CD4-positive, alpha-beta memory T cell (primary cell): ENCODE results near the gene SPATA17. TPM values are rescaled to one million over a fixed set of nuclear protein-coding genes. Genes with fewer than 3 reads are reported as not detected.

Experiments used
- CTCF ChIA-PET: fragments of 350-600 bp; sonication (Branson Sonifier 250); formaldehyde crosslinking; loops from one replicate; lab custom pipeline; 2021; ENCODE audit warnings: inconsistent platforms; ENCODE audit not compliant: partially characterized antibody; lab: Charles Lee
- POLR2A ChIA-PET: fragments of 350-600 bp; sonication (Branson Sonifier 250); formaldehyde crosslinking; loops from one replicate; lab custom pipeline; 2021; ENCODE audit not compliant: partially characterized antibody; lab: Charles Lee
- DNase-seq, 5 donors: peaks; one replicate each; pipeline versions ENCODE4 v3.0.0 to v3.0.0-alpha.2; 2020 to 2022; ENCODE audit warnings: mixed read lengths in 1 of 5
- H3K27ac ChIP-seq: one replicate; pipeline ENCODE4 v1.7.0; 2013; ENCODE audit warnings: low read depth, low read length
- H3K27me3 ChIP-seq: 2 replicates; pipeline ENCODE4 v1.7.0; 2013; ENCODE audit warnings: mild to moderate bottlenecking, low read length, moderate library complexity; ENCODE audit not compliant: insufficient read depth
- H3K36me3 ChIP-seq: 2 replicates; pipeline ENCODE4 v1.7.0; 2013; ENCODE audit warnings: mild to moderate bottlenecking, low read length, moderate library complexity; ENCODE audit not compliant: insufficient read depth
- H3K4me1 ChIP-seq: 2 replicates; pipeline ENCODE4 v1.7.0; 2013; ENCODE audit warnings: mild to moderate bottlenecking, low read length, moderate library complexity; ENCODE audit not compliant: insufficient read depth
- H3K4me3 ChIP-seq, 2 donors: one replicate each; pipeline ENCODE4 v1.7.0; 2013; ENCODE audit warnings: low read length in 2 of 2, mild to moderate bottlenecking in 1 of 2
- H3K9me3 ChIP-seq, 2 donors: one replicate each; pipeline ENCODE4 v1.7.0; 2013; ENCODE audit warnings: low read length in 2 of 2, control low read depth in 1 of 2; ENCODE audit not compliant: control insufficient read depth in 1 of 2
- H3K27ac Mint-ChIP-seq, 7 donors: one replicate each; pipeline ENCODE4 v1.8.0; 2020 to 2021; ENCODE audit warnings: mixed read lengths in 7 of 7, mild to moderate bottlenecking in 6 of 7, inconsistent platforms in 3 of 7, moderate library complexity in 3 of 7
- H3K27me3 Mint-ChIP-seq, 2 donors: one replicate each; pipeline ENCODE4 v1.8.0; 2020 to 2021; ENCODE audit warnings: mixed read lengths in 2 of 2
- H3K36me3 Mint-ChIP-seq, 2 donors: one replicate each; pipeline ENCODE4 v1.8.0; 2020 to 2021; ENCODE audit warnings: mixed read lengths in 2 of 2, inconsistent platforms in 1 of 2, mild to moderate bottlenecking in 1 of 2
- H3K4me1 Mint-ChIP-seq, 4 donors: one replicate each; pipeline ENCODE4 v1.8.0; 2020 to 2021; ENCODE audit warnings: mixed read lengths in 4 of 4, mild to moderate bottlenecking in 1 of 4
- H3K4me3 Mint-ChIP-seq, 8 donors: one replicate each; pipeline ENCODE4 v1.8.0; 2020 to 2021; ENCODE audit warnings: mixed read lengths in 8 of 8, mild to moderate bottlenecking in 7 of 8, moderate library complexity in 6 of 8, inconsistent platforms in 3 of 8
- H3K9me3 Mint-ChIP-seq, 8 donors: one replicate each; pipeline ENCODE4 v1.8.0; 2020 to 2021; ENCODE audit warnings: mixed read lengths in 8 of 8, mild to moderate bottlenecking in 5 of 8, inconsistent platforms in 3 of 8, moderate library complexity in 1 of 8
- intact Hi-C: fragments of 100-400 bp; cut with micrococcal nuclease; formaldehyde crosslinking; loops from one replicate; pipeline ENCODE4 v1.15.1; 2023
- polyA plus RNA-seq, 2 donors: library from polyadenylated mRNA; unstranded; fragments of 300-500 nt; fragmentation: Illumina TruSeq; gene quantifications; one replicate each; pipeline ENCODE4 v1.2.3, GENCODE V29; 2021
- total RNA-seq, 2 experiments: library from RNA; stranded (reverse); gene quantifications; one replicate each; pipeline ENCODE4 v1.2.3, GENCODE V29; 2021

Gene SPATA17
- total and polyA plus RNA-seq, 4 experiments from 2014 or later, result not detected

DNA sequence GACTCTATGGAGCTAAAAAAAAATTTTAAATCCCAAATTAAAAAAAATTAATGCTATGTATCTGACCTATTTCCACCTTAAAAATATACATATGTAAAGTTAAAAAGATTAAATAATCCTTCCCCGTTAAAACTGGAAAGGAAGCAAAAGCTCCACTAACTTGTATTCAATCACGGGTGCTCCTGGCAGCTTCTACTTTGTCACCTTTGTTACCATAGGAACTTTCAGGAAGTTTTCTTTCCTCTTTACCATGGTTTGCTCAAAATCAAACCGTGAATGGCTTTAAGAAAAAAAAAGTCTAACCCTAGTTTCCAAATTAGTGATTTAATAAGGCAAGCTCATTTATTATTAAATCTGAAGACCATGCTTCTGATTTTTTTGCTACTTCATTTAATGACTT lies 3.7 kb upstream of the SPATA17 start:
- H3K36me3 ChIP-seq, result no peaks in the 10 kb centered on the region
- peaks cover 47% of the 10 kb centered on the region for H3K4me1 ChIP-seq
- H3K27ac ChIP-seq, result no peak overlapping the region
- ChIA-PET CTCF (no interaction called here), POLR2A (no interaction called here)
- H3K27ac Mint-ChIP-seq, result no peak overlapping the region
- H3K27me3 Mint-ChIP-seq, result no peaks in the 10 kb centered on the region
- DNase-seq, result no peak
- H3K9me3 Mint-ChIP-seq, result no peaks in the 10 kb centered on the region
- H3K4me3 ChIP-seq, result no peak overlapping the region
- intact Hi-C loops, result no loop called here
- no peaks in the 10 kb centered on the region for H3K9me3 ChIP-seq
- peaks cover 0 to 10% of the 10 kb centered on the region in 2 donors for H3K36me3 Mint-ChIP-seq
- no peak overlapping the region for H3K4me3 Mint-ChIP-seq
- H3K27me3 ChIP-seq, result no peaks in the 10 kb centered on the region
- H3K4me1 Mint-ChIP-seq, result peaks cover 27 to 53% (median 41%) of the 10 kb centered on the region in 4 donors

DNA sequence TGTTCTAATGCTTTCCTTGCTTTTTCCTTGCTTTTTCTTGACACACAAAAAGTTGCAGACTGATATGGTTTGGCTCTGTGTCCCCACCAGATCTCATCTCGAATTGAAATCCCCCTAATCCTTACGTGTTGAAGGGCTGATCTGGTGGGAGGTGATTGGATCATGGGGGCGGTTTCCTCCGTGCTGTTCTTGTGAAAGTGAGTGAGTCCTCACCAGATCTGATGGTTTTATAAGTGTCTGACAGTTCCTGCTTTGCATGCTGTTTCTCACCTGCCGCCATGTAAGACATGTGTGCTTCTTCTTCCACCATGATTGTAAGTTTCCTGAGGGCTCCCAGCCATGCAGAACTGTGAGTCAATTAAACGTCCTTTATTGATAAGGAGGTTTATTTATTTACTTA lies 11.3 kb downstream of the SPATA17 start:
- POLR2A ChIA-PET, result no interaction called here
- Mint-ChIP-seq H3K27me3 (peaks cover 5 to 9% of the 10 kb centered on the region in 2 donors), H3K4me3 (no peak overlapping the region)

DNA sequence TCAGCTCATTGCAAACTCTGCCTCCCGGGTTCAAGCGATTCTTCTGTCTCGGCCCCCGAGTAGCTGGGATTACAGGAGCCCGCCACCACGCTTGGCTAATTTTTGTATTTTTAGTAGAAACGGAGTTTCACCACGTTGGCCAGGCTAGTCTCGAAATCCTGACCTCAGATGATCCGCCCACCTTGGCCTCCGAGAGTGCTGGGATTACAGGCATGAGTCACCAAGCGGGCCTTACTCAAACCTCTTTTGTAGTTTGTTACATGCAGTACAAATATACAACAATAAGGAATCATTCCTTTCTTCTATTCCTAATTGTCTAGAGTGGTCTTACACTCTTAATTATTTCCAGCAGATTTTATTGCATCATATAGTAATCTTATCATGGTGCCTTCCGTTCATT lies 16.6 kb downstream of the SPATA17 start:
- no peak overlapping the region for H3K27ac ChIP-seq
- H3K27me3 ChIP-seq, result no peaks in the 10 kb centered on the region
- Mint-ChIP-seq H3K36me3 (no peaks in the 10 kb centered on the region), H3K4me3 (no peak overlapping the region), H3K4me1 (no peaks in the 10 kb centered on the region), H3K9me3 (peaks cover 0 to 2% (median 0%) of the 10 kb centered on the region in 8 donors), H3K27ac (no peak overlapping the region), H3K27me3 (peaks cover 0 to 4% of the 10 kb centered on the region in 2 donors)
- no peak overlapping the region for H3K4me3 ChIP-seq
- POLR2A ChIA-PET, result no interaction called here
- no peaks in the 10 kb centered on the region for H3K4me1 ChIP-seq
- intact Hi-C loops, result no loop called here
- DNase-seq, result no peak
- H3K9me3 ChIP-seq, result no peaks in the 10 kb centered on the region
- CTCF ChIA-PET, result no interaction called here
- H3K36me3 ChIP-seq, result no peaks in the 10 kb centered on the region

More for the DNA sequence above, 11.3 kb downstream of the SPATA17 start:
- intact Hi-C loops, result no loop called here
- H3K4me1 Mint-ChIP-seq, result no peaks in the 10 kb centered on the region
- Histone ChIP-seq H3K36me3 (no peaks in the 10 kb centered on the region), H3K4me3 (no peak overlapping the region), H3K27ac (no peak overlapping the region), H3K27me3 (no peaks in the 10 kb centered on the region), H3K4me1 (no peaks in the 10 kb centered on the region), H3K9me3 (no peaks in the 10 kb centered on the region)
- CTCF ChIA-PET, result no interaction called here
- peaks cover 0 to 3% (median 0%) of the 10 kb centered on the region in 8 donors for H3K9me3 Mint-ChIP-seq
- no peaks in the 10 kb centered on the region for H3K36me3 Mint-ChIP-seq
- H3K27ac Mint-ChIP-seq, result no peak overlapping the region
- DNase-seq, result no peak

DNA sequence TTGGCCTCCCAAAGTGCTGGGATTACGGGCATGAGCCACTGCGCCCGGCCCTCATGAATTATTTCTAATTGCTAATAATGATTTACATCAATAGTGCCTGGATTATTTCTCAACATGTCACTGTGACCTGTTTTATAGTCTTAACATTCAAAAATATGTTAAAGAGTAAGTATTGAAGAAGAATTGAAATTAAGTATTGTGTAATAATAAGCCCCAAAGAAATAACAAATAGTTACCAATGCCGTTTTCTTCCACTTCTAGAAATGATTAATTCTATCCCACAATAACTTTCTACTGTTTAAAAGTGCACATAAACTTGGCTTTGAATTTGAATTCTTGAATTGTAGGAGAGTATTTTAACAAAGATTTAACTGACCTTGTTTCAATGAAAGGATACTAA lies 19.5 kb downstream of the SPATA17 start:
- peaks cover 0 to 2% (median 0%) of the 10 kb centered on the region in 8 donors for H3K9me3 Mint-ChIP-seq
- Histone ChIP-seq H3K27me3 (no peaks in the 10 kb centered on the region), H3K4me3 (no peak overlapping the region), H3K27ac (no peak overlapping the region), H3K4me1 (no peaks in the 10 kb centered on the region), H3K36me3 (no peaks in the 10 kb centered on the region), H3K9me3 (no peaks in the 10 kb centered on the region)
- peaks cover 0 to 5% of the 10 kb centered on the region in 2 donors for H3K27me3 Mint-ChIP-seq
- no peak overlapping the region for H3K4me3 Mint-ChIP-seq
- intact Hi-C loops, result no loop called here
- no peak overlapping the region for H3K27ac Mint-ChIP-seq
- H3K4me1 Mint-ChIP-seq, result no peaks in the 10 kb centered on the region
- no peaks in the 10 kb centered on the region for H3K36me3 Mint-ChIP-seq
- CTCF ChIA-PET, result no interaction called here
- DNase-seq, result no peak
- POLR2A ChIA-PET, result no interaction called here

GRCh38 chr1:217660353-217661062 lies 29.4 kb downstream of the SPATA17 start:
- Mint-ChIP-seq H3K4me1 (peaks cover 0 to 2% (median 0%) of the 10 kb centered on the region in 4 donors), H3K27me3 (peaks cover 0 to 2% of the 10 kb centered on the region in 2 donors), H3K27ac (no peak overlapping the region), H3K36me3 (no peaks in the 10 kb centered on the region), H3K9me3 (peaks cover 0 to 2% (median 0%) of the 10 kb centered on the region in 8 donors), H3K4me3 (no peak overlapping the region)
- Histone ChIP-seq H3K27me3 (no peaks in the 10 kb centered on the region), H3K4me3 (no peak overlapping the region), H3K4me1 (no peaks in the 10 kb centered on the region), H3K9me3 (no peaks in the 10 kb centered on the region), H3K27ac (no peak overlapping the region), H3K36me3 (no peaks in the 10 kb centered on the region)
- intact Hi-C loops, result no loop called here
- POLR2A ChIA-PET, result no interaction called here
- DNase-seq, result peak in 1 of 5 donors; percentile 3
- CTCF ChIA-PET, result interaction anchor here (1.0 kb wide), 1 partner anchor 10 kb away, joined by 3 read pairs; no protein-coding TSS in a partner anchor

GRCh38 chr1:217661407-217661806 lies 30.3 kb downstream of the SPATA17 start:
- Histone ChIP-seq H3K36me3 (no peaks in the 10 kb centered on the region), H3K27ac (no peak overlapping the region), H3K4me1 (no peaks in the 10 kb centered on the region), H3K4me3 (no peak overlapping the region), H3K9me3 (no peaks in the 10 kb centered on the region), H3K27me3 (no peaks in the 10 kb centered on the region)
- H3K27me3 Mint-ChIP-seq, result peaks cover 2 to 3% of the 10 kb centered on the region in 2 donors
- ChIA-PET POLR2A (no interaction called here), CTCF (interaction anchor here (1.0 kb wide), 1 partner anchor 9 kb away, joined by 3 read pairs; no protein-coding TSS in a partner anchor)
- no peak for DNase-seq
- no peaks in the 10 kb centered on the region for H3K36me3 Mint-ChIP-seq
- intact Hi-C loops, result no loop called here
- H3K9me3 Mint-ChIP-seq, result peaks cover 0 to 3% (median 0%) of the 10 kb centered on the region in 8 donors
- no peak overlapping the region for H3K4me3 Mint-ChIP-seq
- H3K4me1 Mint-ChIP-seq, result peaks cover 0 to 2% (median 0%) of the 10 kb centered on the region in 4 donors
- H3K27ac Mint-ChIP-seq, result peak overlapping the region in 2 of 7 donors; percentile 6 to 36

GRCh38 chr1:217668351-217668940 lies 37.3 kb downstream of the SPATA17 start:
- H3K9me3 Mint-ChIP-seq, result peaks cover 0 to 3% (median 0%) of the 10 kb centered on the region in 8 donors

More at GRCh38 chr1:217668351-217668940, 37.3 kb downstream of the SPATA17 start:
- DNase-seq, result no peak
- Mint-ChIP-seq H3K27me3 (peaks cover 2 to 8% of the 10 kb centered on the region in 2 donors), H3K4me3 (no peak overlapping the region), H3K27ac (no peak overlapping the region), H3K36me3 (no peaks in the 10 kb centered on the region), H3K4me1 (no peaks in the 10 kb centered on the region)
- Histone ChIP-seq H3K36me3 (no peaks in the 10 kb centered on the region), H3K4me3 (no peak overlapping the region), H3K27me3 (no peaks in the 10 kb centered on the region), H3K27ac (no peak overlapping the region), H3K4me1 (no peaks in the 10 kb centered on the region), H3K9me3 (no peaks in the 10 kb centered on the region)
- ChIA-PET POLR2A (no interaction called here), CTCF (no interaction called here)
- intact Hi-C loops, result no loop called here
